Ectodermal cell (in vitro differentiated cells): Measurements from ENCODE around the gene OR1N1.

Experiments
- H3K27ac ChIP-seq: 2 replicates; pipeline ENCODE4 v1.7.0; 2013; ENCODE audit warnings: mild to moderate bottlenecking, low read depth, low read length; ENCODE audit not compliant: insufficient read depth, poor library complexity, severe bottlenecking
- H3K27me3 ChIP-seq: 2 replicates; pipeline ENCODE4 v1.7.0; 2013; ENCODE audit warnings: mild to moderate bottlenecking, low read length; ENCODE audit not compliant: insufficient read depth, control insufficient read depth, poor library complexity, severe bottlenecking
- H3K36me3 ChIP-seq: one replicate; pipeline ENCODE4 v1.7.0; 2013; ENCODE audit warnings: low read length; ENCODE audit not compliant: control insufficient read depth, insufficient read depth
- H3K4me1 ChIP-seq: one replicate; pipeline ENCODE4 v1.7.0; 2013; ENCODE audit warnings: low read length; ENCODE audit not compliant: control insufficient read depth, insufficient read depth
- H3K4me3 ChIP-seq: 2 replicates; pipeline ENCODE4 v1.7.0; 2013; ENCODE audit warnings: low read depth, low read length, control low read depth; ENCODE audit not compliant: insufficient read depth
- H3K9me3 ChIP-seq: 2 replicates; pipeline ENCODE4 v1.7.0; 2013; ENCODE audit warnings: mild to moderate bottlenecking, low read length, moderate library complexity; ENCODE audit not compliant: control insufficient read depth
- WGBS, 2 experiments: methylation state at CpG; one replicate each; pipeline ENCODE4 v1.1.7; 2013; ENCODE audit warnings: missing lambda C conversion rate in 2 of 2; 5-methylcytosine and 5-hydroxymethylcytosine counted together

OR1N1 gene

GRCh38 chr9:122477346-122477745, 49.7 kb downstream of the OR1N1 start:
- no peaks in the 10 kb centered on the region for H3K4me1 ChIP-seq
- no peak overlapping the region for H3K27ac ChIP-seq
- H3K4me3 ChIP-seq: no peak overlapping the region
- no peaks in the 10 kb centered on the region for H3K36me3 ChIP-seq
- no peaks in the 10 kb centered on the region for H3K27me3 ChIP-seq
- 83 to 86% methylated on average over 3 of the region's 3 CpGs for WGBS, 2 experiments
- peaks cover 2% of the 10 kb centered on the region for H3K9me3 ChIP-seq
